Fibroblast of skin of right biceps (primary cell): ENCODE results near the gene SANBR.
"Not testable (repeated sequence)": the region's sequence is repeated elsewhere in the genome, so short reads cannot be mapped to it uniquely, and the experiment has no call there.

Experiments used
- DNase-seq: peaks from one replicate; pipeline ENCODE4 v3.0.0-alpha.2; 2013

SANBR gene

GRCh38 chr2:61065714-61066709, at the start of gene SANBR:
Gene SANBR, plus strand, starts transcription at chr2:61065871. Its CDS starts 4,480 bp downstream, at chr2:61070351.
- DNase-seq = peak; percentile 86

DNA sequence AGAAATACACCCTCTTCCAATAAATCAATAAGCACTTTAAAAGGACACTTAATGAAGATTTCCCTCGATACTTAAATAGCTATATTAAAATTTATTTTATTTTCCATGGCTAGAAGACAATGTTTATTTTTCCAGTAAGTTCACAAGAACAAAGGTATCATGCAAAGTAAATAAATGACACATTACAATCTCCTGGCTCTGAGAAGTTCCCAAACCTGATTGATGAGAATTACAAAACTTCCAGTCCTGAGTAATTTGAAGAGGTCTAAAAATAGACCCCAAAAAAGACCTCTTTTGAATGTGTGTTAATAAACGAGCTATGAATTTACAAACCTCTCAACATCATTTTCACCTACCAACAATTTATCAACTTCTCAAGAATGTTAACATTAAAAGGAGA, 49.7 kb upstream of the SANBR start:
- DNase-seq = no peak

GRCh38 chr2:61016392-61017002, 49.2 kb upstream of the SANBR start:
- no peak for DNase-seq

GRCh38 chr2:61017003-61017555, 48.6 kb upstream of the SANBR start:
- DNase-seq = peak; percentile 75

DNA sequence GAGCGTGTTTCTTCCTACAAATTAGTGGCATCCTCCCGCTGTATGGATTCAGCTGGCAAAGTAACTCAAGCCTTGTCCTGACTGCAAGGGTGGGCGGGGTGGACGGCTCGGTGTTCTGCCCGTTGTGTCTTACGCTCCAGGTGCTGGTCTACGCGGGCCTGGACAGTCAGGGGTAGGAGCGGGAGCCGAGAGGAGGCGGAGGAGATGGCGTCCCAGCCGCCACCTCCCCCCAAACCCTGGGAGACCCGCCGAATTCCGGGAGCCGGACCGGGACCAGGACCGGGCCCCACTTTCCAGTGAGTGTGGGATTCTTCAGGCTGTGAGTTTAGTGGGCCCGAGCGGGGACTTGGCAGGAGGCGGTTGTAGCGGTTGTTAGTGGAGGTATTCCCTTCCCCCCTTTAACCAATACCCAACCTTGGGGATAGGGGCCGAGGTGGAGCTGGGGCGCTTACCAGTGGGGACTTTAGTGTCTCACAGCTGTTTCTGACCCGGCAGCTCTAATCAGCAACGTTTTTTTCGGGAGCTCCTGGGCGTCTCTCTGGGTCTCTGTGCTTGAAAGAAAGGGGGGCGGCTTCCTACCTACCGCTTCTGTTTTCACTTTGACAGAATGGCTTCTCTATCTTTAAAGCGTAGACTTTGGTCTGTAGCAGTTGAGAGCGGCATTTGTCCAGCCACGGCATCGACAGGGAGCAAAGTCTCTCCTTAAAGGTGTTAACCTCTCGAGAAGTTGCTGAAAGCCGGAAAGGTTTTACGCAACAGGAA, 47.9 kb upstream of the SANBR start, which contains the start of the genes PEX13 and PUS10:
PEX13 (plus strand) TSS at position 165 of the 762 bp plus-strand sequence; CDS start at position 205, 40 bp downstream.
PUS10 (minus strand) TSS at position 700 of the 762 bp plus-strand sequence. CDS start 6,365 bp downstream, outside the sequence.
- DNase-seq = peak; percentile 75

- DNase-seq = no peak
Observed at GRCh38 chr2:61018318-61018755, 47.3 kb upstream of the SANBR start.

DNA sequence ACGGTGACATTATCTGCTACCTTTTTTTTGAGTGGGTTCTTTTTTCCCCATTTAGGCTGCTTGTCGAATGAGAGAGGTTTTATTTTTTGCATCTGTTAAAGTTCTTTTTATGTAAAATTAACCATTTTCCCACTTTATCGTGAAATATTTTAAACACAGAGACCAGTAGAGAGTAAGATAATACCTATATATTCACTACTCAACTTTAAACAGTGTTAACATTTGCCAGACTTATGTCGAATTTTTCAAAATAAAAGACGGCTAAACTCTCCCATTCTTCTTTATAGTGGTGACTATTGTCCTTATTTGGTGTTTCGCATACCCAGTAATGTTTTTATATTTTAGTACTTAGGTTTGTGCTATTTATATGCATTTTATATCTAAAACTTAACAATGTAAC, 46.9 kb upstream of the SANBR start:
- no peak for DNase-seq

- DNase-seq = no peak
Observed at GRCh38 chr2:61021228-61021660, 44.4 kb upstream of the SANBR start.

GRCh38 chr2:61023670-61024069, 42.0 kb upstream of the SANBR start:
- no peak for DNase-seq

DNA sequence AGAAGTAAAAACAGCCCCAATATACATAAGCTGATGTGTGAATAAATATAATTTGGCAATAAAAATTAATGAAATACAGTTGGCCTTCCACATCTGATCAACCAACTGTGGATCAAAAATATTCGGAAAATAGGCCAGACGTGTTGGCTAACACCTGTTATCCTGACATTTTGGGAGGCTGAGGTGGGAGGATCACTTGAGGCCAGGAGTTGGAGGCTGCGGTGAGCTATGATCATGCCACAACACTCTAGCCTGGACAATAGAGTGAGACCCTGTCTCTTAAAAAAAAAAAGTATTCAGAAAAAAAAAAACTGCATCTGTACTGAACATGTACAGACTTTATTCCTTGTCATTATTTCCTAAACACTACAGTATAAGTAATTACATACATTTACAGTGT, 36.1 kb upstream of the SANBR start:
- DNase-seq = no peak

- not testable (repeated sequence) for DNase-seq
Observed at GRCh38 chr2:61034592-61034991, 31.1 kb upstream of the SANBR start.

DNA sequence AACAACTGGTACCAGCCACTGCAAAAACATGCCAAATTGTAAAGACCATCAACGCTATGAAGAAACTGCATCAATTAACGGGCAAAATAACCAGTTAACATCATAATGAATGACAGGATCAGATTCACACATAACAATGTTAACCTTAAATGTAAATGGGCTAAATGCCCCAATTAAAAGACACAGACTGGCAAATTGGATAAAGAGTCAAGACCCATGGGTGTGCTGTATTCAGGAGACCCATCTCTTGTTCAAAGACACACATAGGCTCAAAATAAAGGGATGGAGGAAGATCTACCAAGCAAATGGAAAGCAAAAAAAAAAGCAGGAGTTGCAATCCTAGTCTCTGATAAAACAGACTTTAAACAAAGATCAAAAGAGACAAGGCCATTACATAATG, 29.0 kb upstream of the SANBR start:
- not testable (repeated sequence) for DNase-seq

GRCh38 chr2:61042807-61043206, 22.9 kb upstream of the SANBR start:
- DNase-seq = no peak

DNA sequence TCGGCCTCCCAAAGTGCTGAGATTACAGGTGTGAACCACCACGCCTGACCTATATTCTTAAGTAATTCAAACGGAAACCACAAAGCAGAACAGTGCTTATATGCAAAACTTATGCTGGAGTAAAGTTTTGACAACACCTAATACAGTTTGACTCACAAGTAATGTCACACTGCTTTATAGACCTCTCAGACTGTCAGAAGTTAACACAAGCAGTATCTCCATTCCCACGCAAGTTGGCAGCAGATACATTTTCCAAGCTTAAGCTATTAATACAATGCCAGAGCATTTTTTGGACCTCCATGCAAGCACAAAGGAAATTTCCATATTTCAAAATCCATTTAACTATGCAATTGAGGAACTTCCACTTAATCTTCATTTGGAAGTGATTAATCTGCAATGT, 21.0 kb upstream of the SANBR start:
- no peak for DNase-seq

DNA sequence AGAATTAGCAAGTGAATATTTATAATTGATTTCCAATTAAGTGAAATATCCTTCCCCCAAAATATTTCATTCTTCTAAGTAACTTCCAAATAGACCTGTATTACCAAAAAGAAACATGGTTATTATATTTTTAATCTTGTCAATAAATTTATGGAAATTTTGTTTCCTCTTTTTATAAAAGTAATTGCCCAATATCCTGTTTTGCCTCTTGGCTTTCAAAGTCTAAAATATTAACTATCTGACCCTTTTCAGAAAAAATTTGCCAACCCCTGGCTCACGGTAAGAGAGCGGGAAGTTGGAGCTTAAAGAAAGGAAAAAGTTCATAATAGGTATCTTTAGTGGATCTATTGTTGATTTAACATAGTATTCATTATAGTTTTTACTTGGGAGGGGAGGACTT, 20.4 kb upstream of the SANBR start:
- no peak for DNase-seq

GRCh38 chr2:61045999-61046398, 19.7 kb upstream of the SANBR start:
- DNase-seq = no peak

DNA sequence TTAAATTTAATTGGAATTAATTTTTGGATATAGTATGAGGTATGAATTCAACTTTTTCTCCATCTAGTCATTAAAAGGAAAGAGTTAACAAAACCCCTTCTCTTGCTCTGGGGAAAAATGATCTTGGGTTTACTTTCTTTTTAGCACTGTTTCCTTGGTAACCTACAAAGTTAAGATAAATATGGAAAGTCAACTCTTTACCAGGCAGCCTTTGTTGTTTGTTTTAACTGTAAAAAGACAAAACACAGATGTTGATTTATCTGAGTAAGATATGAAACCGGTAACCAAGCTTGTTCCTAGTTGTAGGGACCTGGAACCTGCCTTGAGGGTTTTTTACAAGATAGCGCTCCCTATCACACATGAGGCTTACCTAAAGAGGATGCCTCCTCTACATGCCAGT, 10.1 kb upstream of the SANBR start:
- DNase-seq = no peak

GRCh38 chr2:61057562-61057961, 8.1 kb upstream of the SANBR start:
- no peak for DNase-seq

DNA sequence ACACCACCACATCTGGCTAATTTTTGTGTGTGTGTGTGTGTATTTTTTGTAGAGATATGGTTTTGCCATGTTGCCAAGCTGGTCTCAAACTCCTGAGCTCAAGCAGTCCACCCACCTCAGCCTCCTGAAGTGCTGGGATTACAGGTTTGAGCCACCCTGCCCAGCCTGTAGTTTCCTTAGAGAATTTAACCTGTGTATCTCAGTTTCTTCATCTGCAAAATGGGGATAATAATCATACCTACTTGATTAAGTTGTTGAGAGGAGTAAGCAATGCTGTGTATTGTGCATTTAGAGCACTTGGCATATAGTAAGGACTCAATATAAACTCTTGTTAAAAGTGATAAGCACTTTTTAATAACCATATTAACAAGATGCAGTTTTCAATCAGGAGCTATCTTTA, 6.3 kb upstream of the SANBR start:
- DNase-seq = no peak

GRCh38 chr2:61074100-61074499, 8.4 kb downstream of the SANBR start:
- DNase-seq = no peak

DNA sequence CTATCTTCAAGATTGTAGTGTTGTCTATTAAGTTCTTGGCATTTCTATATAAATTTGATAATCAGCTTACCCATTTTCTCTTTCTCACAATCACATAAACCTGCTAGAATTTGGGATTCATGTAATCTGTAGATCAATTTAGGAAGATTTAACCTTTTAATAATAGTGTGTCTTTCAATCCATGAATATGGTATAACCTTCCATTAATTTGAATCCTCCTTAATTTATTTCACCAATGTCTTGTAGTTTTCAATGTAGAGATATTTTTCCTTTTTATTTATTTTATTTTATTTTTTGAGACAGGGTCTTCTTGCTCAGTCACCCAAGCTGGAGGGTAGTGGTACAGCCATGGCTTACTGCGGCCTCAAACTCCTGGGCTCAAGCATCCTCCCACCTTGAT, 20.2 kb downstream of the SANBR start:
- DNase-seq = no peak

DNA sequence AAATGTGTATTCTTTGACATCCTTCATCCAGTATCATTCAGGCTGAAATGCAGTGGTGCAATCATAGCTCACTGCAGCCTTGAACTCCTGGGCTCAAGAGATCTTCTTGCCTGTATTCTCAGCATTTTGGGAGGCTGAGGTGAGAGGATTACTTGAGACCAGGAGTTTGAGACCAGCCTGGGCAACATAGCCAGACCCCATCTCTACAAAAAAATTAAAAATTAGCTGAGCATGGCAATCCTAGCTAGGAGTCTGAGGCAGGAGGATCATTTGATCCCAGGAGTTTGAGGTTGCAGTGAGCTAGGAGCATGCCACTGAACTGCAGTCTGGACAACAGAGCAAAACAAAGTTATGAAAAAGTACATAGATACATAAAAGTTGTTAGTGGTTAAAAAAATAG, 24.1 kb downstream of the SANBR start:
- no peak for DNase-seq
